GM12864 (cell line): ENCODE results near the gene GPR39.

Experiments
- DNase-seq: peaks from one replicate; pipeline ENCODE4 v3.0.0-alpha.2; 2011; ENCODE audit warnings: low read depth
- H3K4me3 ChIP-seq: 2 replicates; pipeline ENCODE4 v1.5.1; 2011; ENCODE audit warnings: mild to moderate bottlenecking, low read depth, low read length, control low read depth
- CTCF ChIP-seq: IDR thresholded peaks from 2 replicates; pipeline ENCODE4 v1.5.1; 2011; ENCODE audit warnings: low read depth, mild to moderate bottlenecking, moderate library complexity, low read length, control low read depth, inconsistent platforms; ENCODE audit errors: missing control alignments

The GPR39 gene

GRCh38 chr2:132468821-132469675 lies 52.4 kb downstream of the GPR39 start:
- no peak for TF ChIP-seq CTCF
- DNase-seq = no peak
- no peak overlapping the region for H3K4me3 ChIP-seq

GRCh38 chr2:132470746-132471145 lies 54.1 kb downstream of the GPR39 start:
- TF ChIP-seq CTCF = no peak
- H3K4me3 ChIP-seq = no peak overlapping the region
- DNase-seq = no peak

GRCh38 chr2:132473174-132473883 lies 56.7 kb downstream of the GPR39 start:
- TF ChIP-seq CTCF = no peak
- DNase-seq = no peak

DNA sequence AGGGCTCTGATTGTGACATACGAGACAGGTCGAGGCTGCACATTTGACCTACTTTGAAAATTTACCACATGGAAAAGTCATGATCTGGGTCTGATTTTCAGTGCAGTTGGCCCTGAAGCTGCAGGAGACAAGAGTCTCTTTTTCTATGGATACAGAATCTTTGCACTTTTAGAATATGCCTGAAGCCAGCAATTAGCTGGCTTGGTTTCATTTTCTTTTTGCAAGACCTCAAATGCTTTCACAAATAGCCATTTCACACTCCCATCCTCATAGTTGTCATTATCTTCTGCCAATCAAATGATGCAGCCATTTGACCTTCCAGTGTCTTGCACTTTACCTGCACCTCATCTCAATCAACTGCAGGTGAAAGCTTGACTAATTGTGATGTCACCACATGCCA lies 59.0 kb downstream of the GPR39 start:
- no peak for DNase-seq
- no peak for TF ChIP-seq CTCF
- no peak overlapping the region for H3K4me3 ChIP-seq

More at GRCh38 chr2:132473174-132473883, 56.7 kb downstream of the GPR39 start:
- H3K4me3 ChIP-seq = no peak overlapping the region

- no peak overlapping the region for H3K4me3 ChIP-seq
- DNase-seq = no peak
- TF ChIP-seq CTCF = no peak
Observed at GRCh38 chr2:132477436-132477835, 60.8 kb downstream of the GPR39 start.

DNA sequence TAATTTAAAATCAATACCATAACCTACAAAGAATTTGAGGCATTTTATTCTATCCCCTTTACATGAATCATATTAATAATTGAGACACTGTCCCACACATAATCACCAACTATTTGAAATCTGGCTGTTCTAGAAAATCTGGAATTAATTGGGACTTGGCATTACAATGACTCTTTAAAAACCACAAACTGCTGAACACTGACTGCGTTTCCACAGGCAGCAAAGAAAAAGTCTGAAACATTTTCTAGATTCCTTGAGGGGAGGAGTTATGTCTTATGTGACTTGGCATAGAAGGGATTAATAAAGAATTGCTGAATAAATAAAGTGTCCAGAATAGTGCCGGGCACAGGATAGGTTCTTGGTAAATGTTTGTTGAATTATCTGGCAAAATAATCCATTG lies 61.4 kb downstream of the GPR39 start:
- DNase-seq = no peak
- no peak overlapping the region for H3K4me3 ChIP-seq
- no peak for TF ChIP-seq CTCF
